Esophagus squamous epithelium (tissue), 5 donors: ENCODE data around the gene COL16A1. TPM values are rescaled to one million over a fixed set of nuclear protein-coding genes. Genes with fewer than 3 reads are reported as not detected.

Experiments used
- DNase-seq: peaks from one replicate; lab custom pipeline; 2025; lab: John Stamatoyannopoulos, UW
- H3K27ac ChIP-seq, 4 donors: fragments of 200-600 bp; sonication (generic); one replicate each; pipeline ENCODE4 v1.5.1; 2016 to 2019; ENCODE audit warnings: mild to moderate bottlenecking in 1 of 4
- H3K27me3 ChIP-seq, 4 donors: fragments of 200-600 bp; sonication (generic); 1 replicate in 3 of 4; 2 replicates in 1 of 4; pipeline versions ENCODE4 v1.5.1 to v1.6.0; 2017 to 2021; ENCODE audit warnings: antibody characterized with exemption in 1 of 4
- H3K36me3 ChIP-seq, 3 donors: fragments of 200-600 bp; sonication (generic); one replicate each; pipeline ENCODE4 v1.5.1; 2016 to 2019
- H3K4me1 ChIP-seq, 3 donors: fragments of 200-600 bp; sonication (generic); one replicate each; pipeline ENCODE4 v1.5.1; 2017 to 2019
- H3K4me3 ChIP-seq, 4 donors: fragments of 200-600 bp; sonication (generic); 1 replicate in 3 of 4; 2 replicates in 1 of 4; pipeline ENCODE4 v1.5.1; 2016 to 2019; ENCODE audit warnings: mild to moderate bottlenecking in 2 of 4, moderate library complexity in 1 of 4
- H3K9me3 ChIP-seq, 3 donors: fragments of 200-600 bp; sonication (generic); one replicate each; pipeline ENCODE4 v1.5.1; 2016 to 2019
- POLR2A ChIP-seq, 4 donors: fragments of 450-650 bp; IDR thresholded peaks; one replicate each; pipeline ENCODE4 v1.6.1; 2017; ENCODE audit warnings: antibody characterized with exemption in 4 of 4, mild to moderate bottlenecking in 4 of 4, moderate library complexity in 3 of 4
- WGBS, 2 donors: methylation state at CpG; one replicate each; pipeline ENCODE4 v1.1.5; 2018; 5-methylcytosine and 5-hydroxymethylcytosine counted together
- intact Hi-C: fragments of 100-400 bp; cut with DNase I; formaldehyde crosslinking; loops from one replicate; pipeline ENCODE4 v1.15.0; 2022
- total RNA-seq, 4 donors: library from RNA; depleted of rRNA; stranded (reverse); fragments of >200 nt; gene quantifications; one replicate each; pipeline ENCODE4 v1.1.0, GENCODE V29; 2016
- TF ChIP-seq, protein P1 (sequence below), 6 experiments: fragments of 450-650 bp in 4 of 6; fragments of 200-600 bp in 2 of 6; sonication (generic) in 2 of 6; IDR thresholded peaks; one replicate each; pipeline ENCODE4 v1.5.1; 2016 to 2019; ENCODE audit warnings: antibody characterized with exemption in 6 of 6, mild to moderate bottlenecking in 4 of 6, moderate library complexity in 4 of 6
- donor health status: DM: yes; HTN: yes; CAD: no.

COL16A1 gene
- total RNA-seq, 4 donors from 2014 or later, result 8.8 to 35.5 (median 16.4) TPM

GRCh38 chr1:31627930-31628559, 75.8 kb downstream of the COL16A1 start:
- intact Hi-C loops, result no loop called here
- peaks cover 17 to 69% (median 38%) of the 10 kb centered on the region in 3 donors for H3K36me3 ChIP-seq
- 40 to 46% methylated on average over 2 to 7 of the region's 11 CpGs for WGBS, 2 donors
- TF ChIP-seq, protein P1, sequence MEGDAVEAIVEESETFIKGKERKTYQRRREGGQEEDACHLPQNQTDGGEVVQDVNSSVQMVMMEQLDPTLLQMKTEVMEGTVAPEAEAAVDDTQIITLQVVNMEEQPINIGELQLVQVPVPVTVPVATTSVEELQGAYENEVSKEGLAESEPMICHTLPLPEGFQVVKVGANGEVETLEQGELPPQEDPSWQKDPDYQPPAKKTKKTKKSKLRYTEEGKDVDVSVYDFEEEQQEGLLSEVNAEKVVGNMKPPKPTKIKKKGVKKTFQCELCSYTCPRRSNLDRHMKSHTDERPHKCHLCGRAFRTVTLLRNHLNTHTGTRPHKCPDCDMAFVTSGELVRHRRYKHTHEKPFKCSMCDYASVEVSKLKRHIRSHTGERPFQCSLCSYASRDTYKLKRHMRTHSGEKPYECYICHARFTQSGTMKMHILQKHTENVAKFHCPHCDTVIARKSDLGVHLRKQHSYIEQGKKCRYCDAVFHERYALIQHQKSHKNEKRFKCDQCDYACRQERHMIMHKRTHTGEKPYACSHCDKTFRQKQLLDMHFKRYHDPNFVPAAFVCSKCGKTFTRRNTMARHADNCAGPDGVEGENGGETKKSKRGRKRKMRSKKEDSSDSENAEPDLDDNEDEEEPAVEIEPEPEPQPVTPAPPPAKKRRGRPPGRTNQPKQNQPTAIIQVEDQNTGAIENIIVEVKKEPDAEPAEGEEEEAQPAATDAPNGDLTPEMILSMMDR (IDR thresholded peaks at IDR 0.05), result no peak
- no peak for TF ChIP-seq POLR2A (IDR thresholded peaks at IDR 0.05)
- peaks cover 6 to 29% (median 17%) of the 10 kb centered on the region in 3 donors for H3K4me1 ChIP-seq
- H3K27me3 ChIP-seq, result no peaks in the 10 kb centered on the region
- no peaks in the 10 kb centered on the region for H3K9me3 ChIP-seq
- DNase-seq, result no peak
- H3K4me3 ChIP-seq, result no peak overlapping the region
- peak overlapping the region; percentile 58 to 71 (median 63) for H3K27ac ChIP-seq

GRCh38 chr1:31627301-31627929, 76.4 kb downstream of the COL16A1 start:
- peaks cover 6 to 29% (median 17%) of the 10 kb centered on the region in 3 donors for H3K4me1 ChIP-seq
- H3K4me3 ChIP-seq, result no peak overlapping the region
- TF ChIP-seq, protein P1 (IDR thresholded peaks at IDR 0.05), result no peak
- no peak for TF ChIP-seq POLR2A (IDR thresholded peaks at IDR 0.05)
- 21 to 40% methylated on average over 1 to 6 of the region's 13 CpGs for WGBS, 2 donors
- no peaks in the 10 kb centered on the region for H3K27me3 ChIP-seq
- no peaks in the 10 kb centered on the region for H3K9me3 ChIP-seq
- peak overlapping the region; percentile 58 to 71 (median 63) for H3K27ac ChIP-seq
- intact Hi-C loops, result no loop called here
- DNase-seq, result no peak
- H3K36me3 ChIP-seq, result peaks cover 13 to 62% (median 35%) of the 10 kb centered on the region in 3 donors

DNA sequence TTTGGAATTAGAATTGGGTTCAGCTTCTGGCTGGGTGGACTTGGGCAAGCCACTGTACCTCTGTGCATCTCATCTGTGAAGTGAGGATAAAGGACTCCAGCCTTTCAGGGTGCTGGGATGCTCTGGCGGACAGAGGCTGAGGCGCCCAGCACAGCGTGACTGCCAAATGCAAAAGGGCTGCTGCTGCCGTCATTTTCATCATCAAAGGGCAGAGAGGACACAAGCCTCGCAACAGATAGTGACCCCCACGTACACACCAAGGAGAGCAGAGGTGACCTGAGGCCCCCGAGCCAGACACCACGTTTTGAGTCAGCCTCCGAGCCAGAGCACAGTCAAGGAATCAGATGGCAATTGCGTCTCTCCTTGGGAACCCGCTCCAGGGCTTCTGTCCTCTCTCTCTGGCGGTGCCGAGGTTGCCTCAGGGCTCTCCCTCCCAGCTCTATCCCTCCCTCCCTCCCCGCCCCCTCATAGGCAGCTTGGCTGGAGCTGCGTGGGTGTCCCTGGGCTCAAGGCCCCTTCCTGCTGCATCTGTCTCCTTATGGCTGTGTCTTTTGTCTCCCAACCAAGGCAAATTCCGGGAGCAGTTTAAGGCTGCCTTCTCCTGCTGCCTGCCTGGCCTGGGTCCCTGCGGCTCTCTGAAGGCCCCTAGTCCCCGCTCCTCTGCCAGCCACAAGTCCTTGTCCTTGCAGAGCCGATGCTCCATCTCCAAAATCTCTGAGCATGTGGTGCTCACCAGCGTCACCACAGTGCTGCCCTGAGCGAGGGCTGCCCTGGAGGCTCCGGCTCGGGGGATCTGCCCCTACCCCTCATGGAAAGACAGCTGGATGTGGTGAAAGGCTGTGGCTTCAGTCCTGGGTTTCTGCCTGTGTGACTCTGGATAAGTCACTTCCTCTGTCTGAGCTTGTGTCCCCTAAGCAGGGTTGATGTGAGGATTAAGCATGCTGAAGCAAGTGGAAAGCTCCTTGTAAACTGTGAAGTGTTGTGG, 77.3 kb downstream of the COL16A1 start:
- intact Hi-C loops, result no loop called here
- no peak for DNase-seq
- Histone ChIP-seq H3K27ac (peak overlapping the region; percentile 58 to 71 (median 63)), H3K27me3 (no peaks in the 10 kb centered on the region), H3K9me3 (no peaks in the 10 kb centered on the region), H3K4me1 (peaks cover 6 to 29% (median 17%) of the 10 kb centered on the region in 3 donors), H3K36me3 (peaks cover 5 to 53% (median 26%) of the 10 kb centered on the region in 3 donors), H3K4me3 (no peak overlapping the region)
- 61 to 76% methylated on average over 15 to 23 of the region's 23 CpGs for WGBS, 2 donors
- no peak for TF ChIP-seq POLR2A (IDR thresholded peaks at IDR 0.05)
- TF ChIP-seq, protein P1 (IDR thresholded peaks at IDR 0.05), result no peak

- TF ChIP-seq, protein P1 (IDR thresholded peaks at IDR 0.05), result no peak
- no peak for TF ChIP-seq POLR2A (IDR thresholded peaks at IDR 0.05)
- Histone ChIP-seq H3K27ac (peak overlapping the region in 2 of 4 donors; percentile 19 to 67), H3K27me3 (no peaks in the 10 kb centered on the region), H3K36me3 (peaks cover 5 to 45% (median 19%) of the 10 kb centered on the region in 3 donors), H3K4me3 (no peak overlapping the region), H3K9me3 (no peaks in the 10 kb centered on the region), H3K4me1 (peaks cover 6 to 29% (median 17%) of the 10 kb centered on the region in 3 donors)
- DNase-seq, result no peak
- 73 to 80% methylated on average over 2 to 4 of the region's 4 CpGs for WGBS, 2 donors
- intact Hi-C loops, result no loop called here
Measured at GRCh38 chr1:31625561-31626222, 78.1 kb downstream of the COL16A1 start.
